Mucosa of descending colon (tissue), 3 donors: ENCODE data around the gene CD200. TPM values are rescaled to one million over a fixed set of nuclear protein-coding genes. Genes with fewer than 3 reads are reported as not detected.

Experiments
- ATAC-seq: fragments of 200-7000 bp; cut with Tn5 transposase; one replicate; pipeline ENCODE4 v1.9.1; 2020; ENCODE audit warnings: mild to moderate bottlenecking, moderate library complexity
- DNase-seq, 3 donors: peaks; one replicate each; pipeline ENCODE4 v3.0.0-alpha.2; 2020
- H3K36me3 ChIP-seq: fragments of 200-600 bp; one replicate; pipeline ENCODE4 v1.8.0; 2021; ENCODE audit warnings: low read depth, mild to moderate bottlenecking
- H3K4me1 ChIP-seq: fragments of 200-600 bp; one replicate; pipeline ENCODE4 v1.8.0; 2021; ENCODE audit warnings: low read depth, mild to moderate bottlenecking
- H3K4me3 ChIP-seq: fragments of 200-600 bp; one replicate; pipeline ENCODE4 v1.8.0; 2021; ENCODE audit warnings: mild to moderate bottlenecking
- H3K9me3 ChIP-seq: fragments of 200-600 bp; one replicate; pipeline ENCODE4 v1.8.0; 2021; ENCODE audit warnings: mild to moderate bottlenecking
- intact Hi-C, 2 donors: fragments of 100-400 bp; cut with DNase I in 1 of 2; cut with micrococcal nuclease in 1 of 2; formaldehyde crosslinking; loops; one replicate each; pipeline versions ENCODE4 v1.11.0 to v1.11.1; 2022; cut with DNase I, micrococcal nuclease
- total RNA-seq, 3 donors: library from RNA; stranded (reverse); fragmentation: NEBNext Ultra II Directional in 2 of 3; extraction: Animal tissue kit (Norgen Biotek cat#: 25700) in 2 of 3; gene quantifications; one replicate each; pipeline versions ENCODE4 v1.2.1 to v1.2.4, GENCODE V29; 2021 to 2023
- TF ChIP-seq, protein P1 (sequence below): fragments of 200-600 bp; IDR thresholded peaks from one replicate; pipeline ENCODE4 v1.8.0; 2022; ENCODE audit warnings: antibody characterized with exemption, mild to moderate bottlenecking
- donor health status: DM: no; HTN: no; CAD: no; lungs with moderate emphysema.
- donor health status: DM: no; HTN: no; CAD: no.
- donor health status: DM: no; HTN: yes; CAD: no.

Gene CD200
- total RNA-seq, 3 donors from 2014 or later: 3.3 to 6.4 (median 3.9) TPM

DNA sequence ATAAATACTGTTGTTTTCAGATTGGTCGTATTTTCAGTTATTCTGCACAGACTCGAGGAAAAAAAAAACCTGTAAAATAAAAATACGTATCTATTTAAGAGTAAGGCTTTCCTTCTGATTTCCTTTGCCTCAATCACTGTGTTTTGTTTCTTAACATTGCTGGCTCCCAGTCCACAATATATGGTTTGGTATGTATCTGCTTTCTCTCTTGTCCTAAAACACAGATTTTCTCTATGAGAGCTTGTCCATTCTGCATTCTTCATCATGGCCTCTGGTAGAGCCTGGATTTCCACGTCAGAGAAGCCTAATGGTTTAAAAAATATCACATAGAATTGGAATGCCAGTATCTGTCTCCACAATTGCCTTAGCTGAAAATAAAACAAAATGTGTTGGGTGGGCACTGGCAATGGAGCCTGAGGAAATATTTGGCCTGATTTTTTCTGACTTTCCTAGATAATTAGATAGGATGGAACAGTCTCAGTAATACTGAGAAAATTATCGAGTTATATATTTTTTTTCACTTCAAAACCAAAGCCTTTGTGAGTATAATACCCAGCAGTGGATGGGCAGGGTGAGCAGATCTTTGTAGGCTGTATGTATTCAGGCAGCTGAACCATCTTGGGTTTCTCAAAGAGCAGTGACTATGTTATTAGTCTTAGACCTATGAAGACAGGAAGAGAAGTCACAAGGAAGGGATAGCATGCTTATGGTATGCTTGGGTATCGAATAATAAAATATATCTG lies 1.9 kb downstream of the CD200 start:
- H3K4me3 ChIP-seq: no peak overlapping the region
- no peak for ATAC-seq
- intact Hi-C loops: no loop called here
- TF ChIP-seq, protein P1, sequence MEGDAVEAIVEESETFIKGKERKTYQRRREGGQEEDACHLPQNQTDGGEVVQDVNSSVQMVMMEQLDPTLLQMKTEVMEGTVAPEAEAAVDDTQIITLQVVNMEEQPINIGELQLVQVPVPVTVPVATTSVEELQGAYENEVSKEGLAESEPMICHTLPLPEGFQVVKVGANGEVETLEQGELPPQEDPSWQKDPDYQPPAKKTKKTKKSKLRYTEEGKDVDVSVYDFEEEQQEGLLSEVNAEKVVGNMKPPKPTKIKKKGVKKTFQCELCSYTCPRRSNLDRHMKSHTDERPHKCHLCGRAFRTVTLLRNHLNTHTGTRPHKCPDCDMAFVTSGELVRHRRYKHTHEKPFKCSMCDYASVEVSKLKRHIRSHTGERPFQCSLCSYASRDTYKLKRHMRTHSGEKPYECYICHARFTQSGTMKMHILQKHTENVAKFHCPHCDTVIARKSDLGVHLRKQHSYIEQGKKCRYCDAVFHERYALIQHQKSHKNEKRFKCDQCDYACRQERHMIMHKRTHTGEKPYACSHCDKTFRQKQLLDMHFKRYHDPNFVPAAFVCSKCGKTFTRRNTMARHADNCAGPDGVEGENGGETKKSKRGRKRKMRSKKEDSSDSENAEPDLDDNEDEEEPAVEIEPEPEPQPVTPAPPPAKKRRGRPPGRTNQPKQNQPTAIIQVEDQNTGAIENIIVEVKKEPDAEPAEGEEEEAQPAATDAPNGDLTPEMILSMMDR: no peak
- DNase-seq: no peak
- no peaks in the 10 kb centered on the region for H3K36me3 ChIP-seq
- H3K9me3 ChIP-seq: no peaks in the 10 kb centered on the region
- H3K4me1 ChIP-seq: no peaks in the 10 kb centered on the region

GRCh38 chr3:112335434-112335781 lies 2.5 kb downstream of the CD200 start:
- intact Hi-C loops: no loop called here
- DNase-seq: no peak
- no peaks in the 10 kb centered on the region for H3K9me3 ChIP-seq
- no peaks in the 10 kb centered on the region for H3K4me1 ChIP-seq
- TF ChIP-seq, protein P1: no peak
- no peak for ATAC-seq
- no peaks in the 10 kb centered on the region for H3K36me3 ChIP-seq
- H3K4me3 ChIP-seq: no peak overlapping the region

DNA sequence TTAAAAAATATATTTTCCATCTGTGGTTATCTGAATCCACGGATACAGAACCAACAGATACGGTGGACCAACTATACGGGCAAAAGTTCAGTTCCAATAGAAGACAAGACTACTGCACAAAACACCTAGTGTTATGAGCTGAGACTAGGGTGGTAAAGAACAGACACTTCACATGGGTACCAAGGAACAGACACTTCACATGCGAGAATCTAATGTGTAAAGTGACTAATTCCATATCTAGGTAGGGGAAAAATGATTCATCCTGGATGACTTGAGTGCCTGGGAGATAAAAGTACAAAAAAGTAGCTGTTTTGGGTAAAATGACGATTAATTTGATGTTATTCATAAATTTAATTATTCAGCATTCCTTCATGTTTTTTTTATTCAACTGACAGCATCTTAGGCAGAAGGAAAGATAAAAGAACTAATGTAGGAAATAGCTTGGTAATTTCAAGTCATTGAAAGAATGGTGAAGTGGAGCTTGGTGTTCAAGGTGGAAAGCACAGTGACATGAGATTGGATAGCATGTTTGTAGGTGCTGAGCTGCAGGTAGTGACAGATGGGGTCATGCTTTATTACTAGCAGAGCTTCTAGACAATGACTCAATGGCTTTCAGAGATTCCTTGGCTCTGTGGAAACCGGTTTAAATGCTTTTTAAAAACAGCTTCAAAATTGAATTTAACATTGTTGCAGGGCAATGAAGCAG lies 5.2 kb downstream of the CD200 start:
- H3K4me3 ChIP-seq: no peak overlapping the region
- no peaks in the 10 kb centered on the region for H3K36me3 ChIP-seq
- no peak for DNase-seq
- no peaks in the 10 kb centered on the region for H3K4me1 ChIP-seq
- no peak for ATAC-seq
- intact Hi-C loops: no loop called here
- TF ChIP-seq, protein P1: no peak
- H3K9me3 ChIP-seq: no peaks in the 10 kb centered on the region

DNA sequence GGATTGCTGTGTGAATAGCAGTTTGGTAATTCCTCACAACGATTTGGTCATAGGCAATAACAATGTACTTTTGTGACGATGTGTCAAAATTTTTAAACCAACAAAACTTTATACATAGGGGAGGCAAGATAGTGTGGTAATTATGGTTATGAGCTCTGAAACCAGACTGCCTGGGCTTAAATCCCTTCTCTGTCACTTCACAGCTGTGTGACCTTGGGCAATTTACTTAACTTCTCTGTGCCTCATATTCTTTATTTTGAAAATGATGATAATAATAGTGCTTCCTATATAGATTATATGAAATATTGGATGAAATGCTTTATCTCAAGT lies 5.7 kb downstream of the CD200 start:
- no peak for DNase-seq
- TF ChIP-seq, protein P1: no peak
- Histone ChIP-seq H3K9me3 (no peaks in the 10 kb centered on the region), H3K4me1 (no peaks in the 10 kb centered on the region), H3K36me3 (no peaks in the 10 kb centered on the region), H3K4me3 (no peak overlapping the region)
- intact Hi-C loops: no loop called here
- no peak for ATAC-seq

GRCh38 chr3:112339134-112339533 lies 6.2 kb downstream of the CD200 start:
- intact Hi-C loops: no loop called here
- Histone ChIP-seq H3K36me3 (no peaks in the 10 kb centered on the region), H3K4me3 (no peak overlapping the region), H3K4me1 (no peaks in the 10 kb centered on the region), H3K9me3 (no peaks in the 10 kb centered on the region)
- DNase-seq: no peak
- ATAC-seq: no peak
- TF ChIP-seq, protein P1: no peak
